Breast epithelium (tissue), 4 donors: Measurements from ENCODE around the gene C1QB. TPM values are rescaled to one million over a fixed set of nuclear protein-coding genes. Genes with fewer than 3 reads are reported as not detected.

Experiments used
- DNase-seq, 2 donors: peaks; one replicate each; pipeline ENCODE4 v3.0.0-alpha.2; 2019; ENCODE audit warnings: low spot score in 2 of 2
- H3K27ac ChIP-seq, 2 donors: fragments of 200-600 bp; sonication (generic) in 1 of 2; one replicate each; pipeline ENCODE4 v1.5.1; 2016 to 2019; ENCODE audit warnings: mild to moderate bottlenecking in 1 of 2
- H3K27me3 ChIP-seq, 2 donors: fragments of 200-600 bp; sonication (generic) in 1 of 2; one replicate each; pipeline versions ENCODE4 v1.5.1 to v1.6.0; 2017 to 2019; ENCODE audit warnings: control low read depth in 1 of 2, mild to moderate bottlenecking in 1 of 2
- H3K36me3 ChIP-seq: fragments of 200-600 bp; one replicate; pipeline ENCODE4 v1.5.1; 2019
- H3K4me1 ChIP-seq, 2 donors: fragments of 200-600 bp; sonication (generic); one replicate each; pipeline ENCODE4 v1.5.1; 2016 to 2019; ENCODE audit warnings: control low read depth in 1 of 2
- H3K4me3 ChIP-seq, 3 donors: fragments of 200-600 bp; sonication (generic); 1 replicate in 2 of 3; 2 replicates in 1 of 3; pipeline ENCODE4 v1.5.1; 2016 to 2019; ENCODE audit warnings: mild to moderate bottlenecking in 3 of 3, moderate library complexity in 2 of 3
- H3K9me3 ChIP-seq, 2 donors: fragments of 200-600 bp; sonication (generic) in 1 of 2; one replicate each; pipeline ENCODE4 v1.5.1; 2016 to 2019; ENCODE audit warnings: control low read depth in 1 of 2
- POLR2A ChIP-seq: fragments of 450-650 bp; IDR thresholded peaks from one replicate; pipeline ENCODE4 v1.6.1; 2016; ENCODE audit warnings: antibody characterized with exemption, mild to moderate bottlenecking, moderate library complexity
- POLR2AphosphoS5 ChIP-seq, 3 donors: sonication (generic); formaldehyde crosslinking; IDR thresholded peaks; one replicate each; pipeline ENCODE4 v1.6.1; 2017; ENCODE audit warnings: antibody characterized with exemption in 3 of 3
- intact Hi-C: fragments of 100-400 bp; cut with DNase I; formaldehyde crosslinking; loops from one replicate; pipeline ENCODE4 v1.15.1; 2023; ENCODE audit warnings: low total_unique reads
- total RNA-seq, 3 donors: library from RNA; depleted of rRNA; stranded (reverse); fragments of >200 nt; gene quantifications; one replicate each; pipeline ENCODE4 v1.1.0, GENCODE V29; 2016
- TF ChIP-seq, protein P1 (sequence below), 3 donors: fragments of 450-650 bp; IDR thresholded peaks; one replicate each; pipeline ENCODE4 v1.5.1; 2016 to 2017; ENCODE audit warnings: antibody characterized with exemption in 3 of 3, mild to moderate bottlenecking in 3 of 3, moderate library complexity in 3 of 3

C1QB gene
- total RNA-seq, 3 donors from 2014 or later = 172 to 706 (median 330) TPM

GRCh38 chr1:22625262-22625925 lies 27.6 kb upstream of the C1QB start:
- DNase-seq = no peak
- Histone ChIP-seq H3K4me1 (no peaks in the 10 kb centered on the region), H3K4me3 (no peak overlapping the region), H3K9me3 (no peaks in the 10 kb centered on the region), H3K36me3 (no peaks in the 10 kb centered on the region), H3K27me3 (peaks cover 0 to 63% of the 10 kb centered on the region in 2 donors), H3K27ac (no peak overlapping the region)
- intact Hi-C loops = no loop called here
- no peak for TF ChIP-seq POLR2AphosphoS5 (IDR thresholded peaks at IDR 0.05)

- Histone ChIP-seq H3K4me1 (no peaks in the 10 kb centered on the region), H3K27me3 (peaks cover 0 to 55% of the 10 kb centered on the region in 2 donors), H3K36me3 (no peaks in the 10 kb centered on the region), H3K4me3 (no peak overlapping the region), H3K9me3 (no peaks in the 10 kb centered on the region), H3K27ac (no peak overlapping the region)
- no peak for TF ChIP-seq POLR2AphosphoS5 (IDR thresholded peaks at IDR 0.05)
- TF ChIP-seq, protein P1, sequence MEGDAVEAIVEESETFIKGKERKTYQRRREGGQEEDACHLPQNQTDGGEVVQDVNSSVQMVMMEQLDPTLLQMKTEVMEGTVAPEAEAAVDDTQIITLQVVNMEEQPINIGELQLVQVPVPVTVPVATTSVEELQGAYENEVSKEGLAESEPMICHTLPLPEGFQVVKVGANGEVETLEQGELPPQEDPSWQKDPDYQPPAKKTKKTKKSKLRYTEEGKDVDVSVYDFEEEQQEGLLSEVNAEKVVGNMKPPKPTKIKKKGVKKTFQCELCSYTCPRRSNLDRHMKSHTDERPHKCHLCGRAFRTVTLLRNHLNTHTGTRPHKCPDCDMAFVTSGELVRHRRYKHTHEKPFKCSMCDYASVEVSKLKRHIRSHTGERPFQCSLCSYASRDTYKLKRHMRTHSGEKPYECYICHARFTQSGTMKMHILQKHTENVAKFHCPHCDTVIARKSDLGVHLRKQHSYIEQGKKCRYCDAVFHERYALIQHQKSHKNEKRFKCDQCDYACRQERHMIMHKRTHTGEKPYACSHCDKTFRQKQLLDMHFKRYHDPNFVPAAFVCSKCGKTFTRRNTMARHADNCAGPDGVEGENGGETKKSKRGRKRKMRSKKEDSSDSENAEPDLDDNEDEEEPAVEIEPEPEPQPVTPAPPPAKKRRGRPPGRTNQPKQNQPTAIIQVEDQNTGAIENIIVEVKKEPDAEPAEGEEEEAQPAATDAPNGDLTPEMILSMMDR (IDR thresholded peaks at IDR 0.05) = no peak
- TF ChIP-seq POLR2A = no peak
- no peak for DNase-seq
- intact Hi-C loops = no loop called here
Observed at GRCh38 chr1:22626237-22627157, 26.5 kb upstream of the C1QB start.

- no peak overlapping the region for H3K4me3 ChIP-seq
- H3K27ac ChIP-seq = no peak overlapping the region
- intact Hi-C loops = no loop called here
- H3K4me1 ChIP-seq = no peaks in the 10 kb centered on the region
- TF ChIP-seq POLR2A = no peak
- TF ChIP-seq POLR2AphosphoS5 (IDR thresholded peaks at IDR 0.05) = no peak
- TF ChIP-seq, protein P1 (IDR thresholded peaks at IDR 0.05) = no peak
- no peaks in the 10 kb centered on the region for H3K9me3 ChIP-seq
- H3K27me3 ChIP-seq = peaks cover 0 to 55% of the 10 kb centered on the region in 2 donors
- DNase-seq = no peak
- no peaks in the 10 kb centered on the region for H3K36me3 ChIP-seq
Observed at GRCh38 chr1:22627331-22627730, 25.7 kb upstream of the C1QB start.

DNA sequence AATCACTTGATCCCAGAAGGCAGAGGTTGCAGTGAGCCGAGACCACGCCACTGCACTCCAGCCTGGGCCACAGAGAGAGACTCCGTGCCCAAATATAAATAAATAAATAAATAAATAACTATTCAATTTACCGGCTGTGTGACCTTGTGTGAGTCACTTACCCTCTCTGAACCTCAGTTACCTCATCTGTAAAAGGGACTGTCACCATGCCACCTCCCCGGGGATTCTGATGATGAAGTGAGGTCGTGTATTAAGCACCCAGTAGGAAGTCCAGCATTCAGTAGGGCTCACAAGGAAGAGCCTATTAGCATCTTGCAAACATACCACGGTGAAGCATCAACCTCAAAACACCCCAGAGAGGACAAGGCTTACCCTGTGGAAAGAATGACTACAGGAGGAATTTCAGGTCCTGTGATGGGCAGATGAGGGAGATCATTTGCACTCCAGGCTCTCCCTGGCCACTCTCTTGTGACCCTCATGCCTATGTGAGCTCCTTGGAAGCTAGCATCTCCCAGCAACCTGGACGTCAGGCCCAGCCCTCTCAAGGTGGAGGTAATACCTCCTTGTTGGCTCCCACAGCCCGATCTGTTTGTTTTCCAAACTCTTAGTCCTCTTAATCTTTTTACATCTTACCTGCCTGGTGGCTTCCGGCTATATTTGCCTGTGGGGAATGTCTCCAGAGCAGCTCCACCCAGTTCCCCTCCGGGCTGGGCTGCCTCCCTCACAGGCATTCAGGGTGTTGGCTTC lies 24.2 kb upstream of the C1QB start:
- no peak for DNase-seq
- TF ChIP-seq POLR2A = no peak
- TF ChIP-seq, protein P1 (IDR thresholded peaks at IDR 0.05) = no peak
- TF ChIP-seq POLR2AphosphoS5 (IDR thresholded peaks at IDR 0.05) = no peak
- Histone ChIP-seq H3K36me3 (no peaks in the 10 kb centered on the region), H3K27me3 (peaks cover 0 to 40% of the 10 kb centered on the region in 2 donors), H3K4me3 (no peak overlapping the region), H3K4me1 (no peaks in the 10 kb centered on the region), H3K27ac (no peak overlapping the region), H3K9me3 (no peaks in the 10 kb centered on the region)
- intact Hi-C loops = no loop called here

- intact Hi-C loops = no loop called here
- Histone ChIP-seq H3K27ac (no peak overlapping the region), H3K9me3 (no peaks in the 10 kb centered on the region), H3K4me1 (no peaks in the 10 kb centered on the region), H3K36me3 (no peaks in the 10 kb centered on the region), H3K27me3 (peaks cover 0 to 30% of the 10 kb centered on the region in 2 donors), H3K4me3 (no peak overlapping the region)
- no peak for DNase-seq
- TF ChIP-seq, protein P1 (IDR thresholded peaks at IDR 0.05) = no peak
- no peak for TF ChIP-seq POLR2AphosphoS5 (IDR thresholded peaks at IDR 0.05)
- no peak for TF ChIP-seq POLR2A
Observed at GRCh38 chr1:22629886-22630285, 23.1 kb upstream of the C1QB start.
